Measurements from ENCODE around the gene EIF2S3B. TPM values are rescaled to one million over a fixed set of nuclear protein-coding genes. Genes with fewer than 3 reads are reported as not detected.

EIF2S3B gene
- total RNA-seq, 1 experiment from 2014 or later = 3.8 TPM

DNA sequence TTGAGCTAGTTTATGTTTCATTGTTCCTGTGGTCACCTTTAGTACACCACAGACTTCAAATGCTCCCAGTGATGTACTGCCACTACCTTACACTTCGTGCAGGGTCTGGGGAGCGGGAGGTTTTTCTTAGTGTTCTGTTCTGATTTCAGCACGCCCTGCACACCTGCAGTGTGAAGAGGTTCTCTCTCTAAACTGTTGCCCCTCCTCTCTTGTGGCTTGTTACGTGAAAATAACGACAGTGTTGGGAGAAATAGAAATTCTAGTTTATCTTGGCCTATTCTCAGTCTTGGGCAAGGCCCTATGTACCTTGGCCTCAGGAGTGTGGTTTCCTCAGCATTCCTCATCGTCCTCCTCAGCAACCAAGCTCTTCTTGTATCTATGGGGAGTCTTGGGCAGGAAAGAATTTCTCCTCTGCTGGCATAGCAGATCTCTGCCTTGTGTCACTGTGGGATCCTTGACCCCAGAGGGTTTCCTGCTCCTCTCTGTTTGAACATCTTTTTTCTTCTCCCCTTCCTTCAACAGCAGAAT, 48.6 kb downstream of the EIF2S3B start:
- Histone ChIP-seq H3K36me3 (ENCODE audit: insufficient read depth, low read length, poor library complexity, severe bottlenecking) (no peaks in the 10 kb centered on the region), H3K4me3 (ENCODE audit: low read depth, low read length, poor library complexity, severe bottlenecking) (no peak overlapping the region), H3K4me1 (ENCODE audit: insufficient read depth, low read length, poor library complexity, severe bottlenecking) (no peaks in the 10 kb centered on the region), H3K27ac (ENCODE audit: low read depth, low read length, poor library complexity, severe bottlenecking) (no peak overlapping the region), H3K9me3 (ENCODE audit: low read depth, low read length, poor library complexity, severe bottlenecking) (no peaks in the 10 kb centered on the region), H3K27me3 (replicated peaks; ENCODE audit: insufficient read depth, low read depth, low read length, poor library complexity) (no peaks in the 10 kb centered on the region)
- ChIA-PET POLR2A (ENCODE audit: low non-redundant PET) (no interaction called here), CTCF (no interaction called here)
- BruUV-seq (replicated peaks) = no TSS peak
- TF ChIP-seq CTCF (conservative IDR thresholded peaks at IDR 0.05; ENCODE audit: low read depth, low read length) (no peak), EZH2 (IDR thresholded peaks at IDR 0.05; ENCODE audit: borderline replicate concordance, low read depth, low read length, poor library complexity, severe bottlenecking) (no peak)
- intact Hi-C loops (cut with micrococcal nuclease; ENCODE audit: unreplicated experiment) = no loop called here
- no peak for DNase-seq (ENCODE audit: low spot score)

DNA sequence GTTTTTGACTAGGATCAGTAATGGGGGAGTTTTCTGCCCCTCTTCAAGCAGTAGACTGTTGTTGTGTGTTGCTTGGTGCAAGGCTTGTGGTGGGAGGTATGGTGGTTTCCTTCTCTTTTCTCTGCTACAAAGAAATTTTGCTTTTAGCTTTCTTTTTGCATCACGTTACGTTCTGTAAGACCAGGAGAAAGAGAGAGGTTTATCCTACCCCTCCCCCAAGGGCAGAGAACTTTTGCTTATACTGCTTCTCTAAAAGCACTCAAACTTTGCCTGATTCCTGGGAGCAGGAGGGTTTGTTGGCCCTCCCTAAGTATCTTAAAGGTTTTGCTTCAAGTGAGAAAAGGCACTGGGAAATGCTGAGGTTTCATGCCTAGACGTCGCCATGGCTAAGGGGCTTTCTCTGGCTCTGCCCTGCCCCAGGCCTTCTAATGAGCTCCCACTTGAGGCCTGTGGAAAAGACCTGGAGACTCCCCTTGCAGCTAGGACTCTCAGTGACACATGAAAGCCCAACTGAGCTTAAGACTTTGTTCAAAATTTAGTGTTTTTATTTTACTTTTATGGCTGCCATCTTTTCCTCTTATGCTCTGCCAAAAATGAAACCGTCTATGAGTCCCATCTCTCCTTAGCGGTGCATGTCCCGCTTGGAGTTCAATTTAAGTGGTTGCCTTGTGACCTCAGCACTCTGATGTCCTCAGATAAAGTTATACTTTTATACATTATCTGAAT, 49.2 kb downstream of the EIF2S3B start:
- no peaks in the 10 kb centered on the region for H3K9me3 ChIP-seq (ENCODE audit: low read depth, low read length, poor library complexity, severe bottlenecking)
- H3K36me3 ChIP-seq (ENCODE audit: insufficient read depth, low read length, poor library complexity, severe bottlenecking) = no peaks in the 10 kb centered on the region
- POLR2A ChIA-PET (ENCODE audit: low non-redundant PET) = no interaction called here
- no peaks in the 10 kb centered on the region for H3K4me1 ChIP-seq (ENCODE audit: insufficient read depth, low read length, poor library complexity, severe bottlenecking)
- H3K27me3 ChIP-seq (replicated peaks; ENCODE audit: insufficient read depth, low read depth, low read length, poor library complexity) = no peaks in the 10 kb centered on the region
- BruUV-seq (replicated peaks) = no TSS peak
- no peak for TF ChIP-seq CTCF (conservative IDR thresholded peaks at IDR 0.05; ENCODE audit: low read depth, low read length)
- no peak for TF ChIP-seq EZH2 (IDR thresholded peaks at IDR 0.05; ENCODE audit: borderline replicate concordance, low read depth, low read length, poor library complexity, severe bottlenecking)
- no peak for DNase-seq (ENCODE audit: low spot score)
- no peak overlapping the region for H3K4me3 ChIP-seq (ENCODE audit: low read depth, low read length, poor library complexity, severe bottlenecking)
- intact Hi-C loops (cut with micrococcal nuclease; ENCODE audit: unreplicated experiment) = no loop called here
- H3K27ac ChIP-seq (ENCODE audit: low read depth, low read length, poor library complexity, severe bottlenecking) = no peak overlapping the region
- CTCF ChIA-PET = no interaction called here

- intact Hi-C loops (cut with micrococcal nuclease; ENCODE audit: unreplicated experiment) = no loop called here
- H3K36me3 ChIP-seq (ENCODE audit: insufficient read depth, low read length, poor library complexity, severe bottlenecking) = no peaks in the 10 kb centered on the region
- no peak for DNase-seq (ENCODE audit: low spot score)
- CTCF ChIA-PET = no interaction called here
- H3K9me3 ChIP-seq (ENCODE audit: low read depth, low read length, poor library complexity, severe bottlenecking) = no peaks in the 10 kb centered on the region
- POLR2A ChIA-PET (ENCODE audit: low non-redundant PET) = no interaction called here
- H3K4me3 ChIP-seq (ENCODE audit: low read depth, low read length, poor library complexity, severe bottlenecking) = no peak overlapping the region
- H3K27ac ChIP-seq (ENCODE audit: low read depth, low read length, poor library complexity, severe bottlenecking) = no peak overlapping the region
- TF ChIP-seq CTCF (conservative IDR thresholded peaks at IDR 0.05; ENCODE audit: low read depth, low read length) = no peak
- TF ChIP-seq EZH2 (IDR thresholded peaks at IDR 0.05; ENCODE audit: borderline replicate concordance, low read depth, low read length, poor library complexity, severe bottlenecking) = no peak
- H3K27me3 ChIP-seq (replicated peaks; ENCODE audit: insufficient read depth, low read depth, low read length, poor library complexity) = no peaks in the 10 kb centered on the region
- BruUV-seq (replicated peaks) = no TSS peak
- no peaks in the 10 kb centered on the region for H3K4me1 ChIP-seq (ENCODE audit: insufficient read depth, low read length, poor library complexity, severe bottlenecking)
Observed at GRCh38 chr12:10557329-10557728, 51.6 kb downstream of the EIF2S3B start.

All from A673 (cell line).